Measurements from ENCODE around the gene UPB1. TPM values are rescaled to one million over a fixed set of nuclear protein-coding genes. Genes with fewer than 3 reads are reported as not detected.
"Not testable (repeated sequence)": the region's sequence is repeated elsewhere in the genome, so short reads cannot be mapped to it uniquely, and the experiment has no call there.

Gene UPB1
- total and polyA plus RNA-seq, 9 donors, result 0.29 to 1.0 (median 0.53) TPM

DNA sequence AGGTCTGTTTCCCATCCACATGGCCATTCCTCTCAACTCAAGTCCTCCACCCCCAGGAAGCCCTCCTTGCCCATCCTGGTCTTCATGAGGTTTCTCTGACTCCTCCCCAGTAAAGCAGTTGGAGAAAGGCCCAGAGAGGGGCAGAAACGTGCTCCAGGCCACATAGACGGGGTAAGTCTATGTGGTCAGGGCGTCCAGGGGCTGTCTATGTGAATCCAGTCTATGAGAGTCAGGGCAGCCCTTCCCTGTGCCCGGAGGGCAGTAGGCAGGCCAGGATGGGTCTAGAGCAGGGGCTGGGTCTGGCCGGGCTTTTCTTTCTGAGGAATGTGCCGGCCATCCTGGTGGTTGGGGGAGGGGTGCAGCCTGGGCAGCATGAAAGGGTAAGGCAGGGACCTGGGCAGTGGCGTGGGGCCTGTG, 48.1 kb downstream of the UPB1 start:
- H3K9me3 ChIP-seq (replicated peaks; ENCODE audit: control insufficient read depth, low read depth, low read length), result no peaks in the 10 kb centered on the region
- peaks cover 43% of the 10 kb centered on the region for H3K4me1 ChIP-seq (ENCODE audit: control insufficient read depth, insufficient read depth, low read length)
- peaks cover 78% of the 10 kb centered on the region for H3K36me3 ChIP-seq (ENCODE audit: control insufficient read depth, insufficient read depth, low read length)
- WGBS (ENCODE audit: insufficient coverage), result 85% methylated on average over 7 of the region's 7 CpGs
- no peak for DNase-seq
- no peak overlapping the region for H3K4me3 ChIP-seq (ENCODE audit: low read length)
- peak overlapping the region; percentile 47 for H3K27ac ChIP-seq (ENCODE audit: low read length)
- no peaks in the 10 kb centered on the region for H3K27me3 ChIP-seq (ENCODE audit: control insufficient read depth, insufficient read depth, low read length)

DNA sequence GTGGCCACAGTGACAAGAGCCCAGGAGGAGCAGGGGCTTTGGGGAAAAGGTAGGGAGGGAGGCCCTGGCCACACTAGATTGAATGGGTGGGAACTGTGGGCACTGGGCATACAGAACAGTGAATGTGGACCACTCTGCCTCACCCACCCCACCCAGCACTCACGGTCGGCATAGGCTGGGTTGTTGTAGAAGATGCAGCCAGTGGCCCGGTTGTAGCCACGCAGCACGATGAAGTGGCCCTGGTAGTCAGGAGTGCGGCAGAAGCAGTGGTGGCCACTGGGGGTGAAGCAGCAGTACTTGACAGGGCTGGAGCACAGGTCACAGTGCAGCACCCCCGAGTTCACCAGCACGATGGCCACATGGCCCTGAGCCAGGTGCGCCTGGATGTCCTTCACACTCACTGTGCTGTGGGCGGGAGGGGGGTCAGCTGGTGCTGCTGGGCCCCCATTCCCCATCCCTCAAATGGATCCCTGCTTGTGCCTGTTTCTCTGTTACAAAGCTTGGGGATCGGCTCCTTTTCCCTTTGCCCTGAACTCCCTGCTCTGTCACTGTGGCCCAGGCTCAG, 48.6 kb downstream of the UPB1 start:
- no peak for DNase-seq
- no peak overlapping the region for H3K27ac ChIP-seq (ENCODE audit: low read length)
- peaks cover 43% of the 10 kb centered on the region for H3K4me1 ChIP-seq (ENCODE audit: control insufficient read depth, insufficient read depth, low read length)
- no peaks in the 10 kb centered on the region for H3K9me3 ChIP-seq (replicated peaks; ENCODE audit: control insufficient read depth, low read depth, low read length)
- H3K4me3 ChIP-seq (ENCODE audit: low read length), result no peak overlapping the region
- WGBS (ENCODE audit: insufficient coverage), result 85% methylated on average over 6 of the region's 11 CpGs
- H3K36me3 ChIP-seq (ENCODE audit: control insufficient read depth, insufficient read depth, low read length), result peaks cover 80% of the 10 kb centered on the region
- H3K27me3 ChIP-seq (ENCODE audit: control insufficient read depth, insufficient read depth, low read length), result no peaks in the 10 kb centered on the region

DNA sequence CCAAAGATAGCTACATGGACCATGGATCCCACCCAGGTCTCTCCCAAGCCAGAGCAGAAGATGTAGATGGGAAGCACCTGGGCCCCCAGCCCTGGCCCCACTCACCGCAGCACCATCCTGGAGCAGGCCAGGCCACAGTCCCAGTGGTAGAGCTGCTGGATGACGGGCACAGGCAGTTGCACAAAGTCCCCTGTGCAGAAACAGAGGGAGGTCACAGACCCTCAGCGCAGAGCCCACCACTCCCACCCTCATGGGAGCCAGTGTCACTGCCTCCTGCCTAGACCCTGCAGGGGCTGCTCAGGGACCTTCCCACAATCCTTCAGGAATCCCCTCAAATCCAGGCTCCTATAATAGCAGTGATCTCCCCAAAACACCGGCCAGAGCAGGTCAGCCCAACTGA, 53.7 kb downstream of the UPB1 start:
- Histone ChIP-seq H3K27me3 (ENCODE audit: control insufficient read depth, insufficient read depth, low read length) (no peaks in the 10 kb centered on the region), H3K27ac (ENCODE audit: low read length) (no peak overlapping the region), H3K4me3 (ENCODE audit: low read length) (no peak overlapping the region), H3K36me3 (ENCODE audit: control insufficient read depth, insufficient read depth, low read length) (peaks cover 68% of the 10 kb centered on the region), H3K4me1 (ENCODE audit: control insufficient read depth, insufficient read depth, low read length) (peaks cover 36% of the 10 kb centered on the region), H3K9me3 (replicated peaks; ENCODE audit: control insufficient read depth, low read depth, low read length) (no peaks in the 10 kb centered on the region)
- 90% methylated on average over 4 of the region's 4 CpGs for WGBS (ENCODE audit: insufficient coverage)
- no peak for DNase-seq

- no peak overlapping the region for H3K27ac ChIP-seq (ENCODE audit: low read length)
- WGBS (ENCODE audit: insufficient coverage), result 80% methylated on average over 6 of the region's 8 CpGs
- no peaks in the 10 kb centered on the region for H3K27me3 ChIP-seq (ENCODE audit: control insufficient read depth, insufficient read depth, low read length)
- peaks cover 60% of the 10 kb centered on the region for H3K36me3 ChIP-seq (ENCODE audit: control insufficient read depth, insufficient read depth, low read length)
- H3K9me3 ChIP-seq (replicated peaks; ENCODE audit: control insufficient read depth, low read depth, low read length), result no peaks in the 10 kb centered on the region
- peaks cover 27% of the 10 kb centered on the region for H3K4me1 ChIP-seq (ENCODE audit: control insufficient read depth, insufficient read depth, low read length)
- no peak for DNase-seq
- no peak overlapping the region for H3K4me3 ChIP-seq (ENCODE audit: low read length)
Measured at GRCh38 chr22:24550028-24550901, 55.1 kb downstream of the UPB1 start.

DNA sequence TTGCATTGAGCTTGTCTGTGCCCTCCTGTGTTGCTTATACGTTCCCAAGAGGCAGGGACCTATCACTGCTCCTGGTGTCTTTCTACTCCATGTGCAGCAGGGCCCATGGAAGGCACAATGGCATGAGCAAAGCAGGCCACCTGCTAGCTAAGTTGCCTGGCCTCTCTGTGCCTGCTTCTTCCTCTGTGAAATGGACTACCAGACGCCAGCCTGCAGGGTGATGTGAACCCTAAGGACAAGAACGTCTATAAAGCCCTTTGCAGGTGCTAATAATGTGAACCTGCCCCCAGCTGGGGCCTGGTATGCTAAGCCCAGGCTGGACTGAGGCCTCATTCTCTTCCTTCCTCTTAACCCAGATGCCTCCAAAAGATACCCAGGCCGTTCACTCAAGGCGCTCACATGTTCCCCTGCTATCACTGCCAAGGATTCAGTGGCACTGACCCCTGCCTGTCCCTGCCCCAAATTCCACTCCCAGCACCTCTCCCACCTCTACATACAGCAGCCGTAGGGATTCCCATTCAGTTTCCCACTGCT, 55.8 kb downstream of the UPB1 start:
- Histone ChIP-seq H3K4me1 (ENCODE audit: control insufficient read depth, insufficient read depth, low read length) (peaks cover 22% of the 10 kb centered on the region), H3K36me3 (ENCODE audit: control insufficient read depth, insufficient read depth, low read length) (peaks cover 60% of the 10 kb centered on the region), H3K27ac (ENCODE audit: low read length) (no peak overlapping the region)

GRCh38 chr22:24552503-24553286, 57.6 kb downstream of the UPB1 start:
- H3K27ac ChIP-seq (ENCODE audit: low read length); DNase-seq; H3K4me3 ChIP-seq (ENCODE audit: low read length); H3K27me3 ChIP-seq (ENCODE audit: control insufficient read depth, insufficient read depth, low read length); H3K9me3 ChIP-seq (replicated peaks; ENCODE audit: control insufficient read depth, low read depth, low read length): not testable (repeated sequence)
- peaks cover 49% of the 10 kb centered on the region for H3K36me3 ChIP-seq (ENCODE audit: control insufficient read depth, insufficient read depth, low read length)
- 86% methylated on average over 3 of the region's 10 CpGs for WGBS (ENCODE audit: insufficient coverage)
- H3K4me1 ChIP-seq (ENCODE audit: control insufficient read depth, insufficient read depth, low read length), result peaks cover 29% of the 10 kb centered on the region

More for the DNA sequence above, 55.8 kb downstream of the UPB1 start:
- no peaks in the 10 kb centered on the region for H3K27me3 ChIP-seq (ENCODE audit: control insufficient read depth, insufficient read depth, low read length)
- DNase-seq, result no peak
- H3K9me3 ChIP-seq (replicated peaks; ENCODE audit: control insufficient read depth, low read depth, low read length), result no peaks in the 10 kb centered on the region
- no peak overlapping the region for H3K4me3 ChIP-seq (ENCODE audit: low read length)
- 74% methylated on average over 6 of the region's 6 CpGs for WGBS (ENCODE audit: insufficient coverage)

- Histone ChIP-seq H3K9me3 (replicated peaks; ENCODE audit: control insufficient read depth, low read depth, low read length) (no peaks in the 10 kb centered on the region), H3K4me3 (ENCODE audit: low read length) (peak overlapping the region; percentile 73), H3K27me3 (ENCODE audit: control insufficient read depth, insufficient read depth, low read length) (no peaks in the 10 kb centered on the region), H3K4me1 (ENCODE audit: control insufficient read depth, insufficient read depth, low read length) (peaks cover 31% of the 10 kb centered on the region), H3K27ac (ENCODE audit: low read length) (peak overlapping the region; percentile 88), H3K36me3 (ENCODE audit: control insufficient read depth, insufficient read depth, low read length) (peaks cover 46% of the 10 kb centered on the region)
- WGBS (ENCODE audit: insufficient coverage), result 0% methylated on average over 1 of the region's 12 CpGs
- peak; percentile 35 for DNase-seq
Measured at GRCh38 chr22:24553597-24554312, 58.6 kb downstream of the UPB1 start.

DNA sequence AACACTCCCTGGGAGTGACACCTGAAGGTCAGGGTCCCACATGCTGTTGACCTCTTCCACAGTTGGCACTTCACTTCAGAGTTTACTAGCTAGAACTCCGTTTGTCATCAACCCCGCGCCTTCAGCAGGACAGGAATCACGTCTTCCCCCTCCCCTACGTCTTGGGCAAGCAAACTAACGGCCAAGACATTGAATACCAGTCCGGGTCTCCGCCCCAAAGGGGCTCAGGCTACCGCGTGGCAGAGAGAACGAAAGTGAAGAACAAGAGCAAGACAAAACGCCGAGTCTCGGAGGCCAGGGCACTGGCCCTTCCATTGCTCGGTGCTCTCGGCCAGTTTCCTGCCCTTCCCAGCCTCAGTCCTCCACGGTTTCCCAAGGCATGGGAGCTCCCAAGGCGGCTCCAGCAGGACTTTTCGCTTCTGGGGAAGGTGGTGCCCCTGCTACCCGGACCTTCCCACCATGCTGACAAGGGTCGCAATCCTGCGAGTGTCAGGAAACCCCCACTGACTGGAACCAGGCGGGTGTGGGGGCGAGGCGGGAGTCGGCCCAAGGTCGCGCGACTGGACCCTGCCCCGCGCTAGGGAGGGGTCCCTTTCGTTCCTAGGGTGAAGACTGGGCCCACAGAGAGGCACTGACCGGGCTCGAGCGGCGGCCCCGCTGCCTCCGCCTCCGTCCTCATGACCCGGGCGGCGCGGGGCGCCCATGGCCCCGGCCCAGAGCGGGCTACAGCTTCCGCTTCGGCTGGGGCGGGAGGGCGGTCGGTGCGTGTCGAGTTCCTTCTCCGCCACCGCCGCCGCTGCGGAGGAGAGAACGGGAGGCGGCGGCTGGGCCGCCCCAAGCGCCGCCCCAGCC, 59.4 kb downstream of the UPB1 start, which contains the start of gene GUCD1:
Gene GUCD1 (minus strand): TSS at position 826 of the 852 bp plus-strand sequence. CDS start 147 bp downstream, at position 679.
- Histone ChIP-seq H3K9me3 (replicated peaks; ENCODE audit: control insufficient read depth, low read depth, low read length) (no peaks in the 10 kb centered on the region), H3K4me1 (ENCODE audit: control insufficient read depth, insufficient read depth, low read length) (peaks cover 36% of the 10 kb centered on the region), H3K27me3 (ENCODE audit: control insufficient read depth, insufficient read depth, low read length) (no peaks in the 10 kb centered on the region), H3K4me3 (ENCODE audit: low read length) (peak within 1 kb of the TSS; percentile 98), H3K36me3 (ENCODE audit: control insufficient read depth, insufficient read depth, low read length) (peaks cover 48% of the 10 kb centered on the region), H3K27ac (ENCODE audit: low read length) (peak within 1 kb of the TSS; percentile 100)
- DNase-seq, result peak; percentile 52
- WGBS (ENCODE audit: insufficient coverage), result under 1% methylated on average over 63 of the region's 64 CpGs

All from muscle of leg (tissue), 11 donors.